ENCODE data around the gene C1orf198. TPM values are rescaled to one million over a fixed set of nuclear protein-coding genes. Genes with fewer than 3 reads are reported as not detected.

C1orf198 gene
- polyA plus RNA-seq, 1 donor, result 81.3 TPM

DNA sequence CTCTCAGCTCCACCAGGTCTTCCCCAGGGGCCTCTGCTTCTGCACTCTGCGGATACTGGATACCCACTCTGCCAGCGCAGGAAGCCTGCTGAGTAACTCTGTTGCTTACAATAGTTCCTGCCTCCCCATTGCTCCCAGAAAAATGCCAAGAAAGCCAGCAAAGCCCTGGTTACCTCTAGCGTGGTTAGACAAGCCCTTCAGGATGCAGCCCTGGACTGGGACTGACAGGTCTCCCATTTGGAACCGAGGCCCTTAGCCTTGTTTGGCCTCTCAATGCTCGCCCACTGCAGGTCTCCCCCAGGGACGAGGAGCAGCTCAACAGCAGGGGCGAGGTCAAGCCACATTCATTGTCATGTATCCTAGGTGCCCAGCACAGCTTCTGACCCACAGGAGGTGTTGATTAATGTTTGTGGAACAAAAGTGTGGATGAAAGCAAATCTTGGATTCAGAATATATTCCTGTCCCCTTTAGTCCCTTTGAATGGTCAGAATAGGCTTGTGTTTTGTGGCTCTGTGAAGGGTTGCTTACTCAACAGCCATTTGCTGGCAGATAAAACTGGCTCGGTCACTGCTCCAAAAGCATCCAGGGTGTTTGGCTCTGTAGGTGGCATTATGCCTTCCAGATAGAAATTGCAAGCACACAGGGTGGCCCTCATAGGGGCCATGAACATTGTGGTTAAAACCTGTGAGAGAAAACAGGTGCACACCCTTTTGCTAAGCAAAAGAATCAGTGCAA lies 58.9 kb downstream of the C1orf198 start:
- no peak for DNase-seq

GRCh38 chr1:230808281-230808872 lies 59.9 kb downstream of the C1orf198 start:
- DNase-seq, result no peak

DNA sequence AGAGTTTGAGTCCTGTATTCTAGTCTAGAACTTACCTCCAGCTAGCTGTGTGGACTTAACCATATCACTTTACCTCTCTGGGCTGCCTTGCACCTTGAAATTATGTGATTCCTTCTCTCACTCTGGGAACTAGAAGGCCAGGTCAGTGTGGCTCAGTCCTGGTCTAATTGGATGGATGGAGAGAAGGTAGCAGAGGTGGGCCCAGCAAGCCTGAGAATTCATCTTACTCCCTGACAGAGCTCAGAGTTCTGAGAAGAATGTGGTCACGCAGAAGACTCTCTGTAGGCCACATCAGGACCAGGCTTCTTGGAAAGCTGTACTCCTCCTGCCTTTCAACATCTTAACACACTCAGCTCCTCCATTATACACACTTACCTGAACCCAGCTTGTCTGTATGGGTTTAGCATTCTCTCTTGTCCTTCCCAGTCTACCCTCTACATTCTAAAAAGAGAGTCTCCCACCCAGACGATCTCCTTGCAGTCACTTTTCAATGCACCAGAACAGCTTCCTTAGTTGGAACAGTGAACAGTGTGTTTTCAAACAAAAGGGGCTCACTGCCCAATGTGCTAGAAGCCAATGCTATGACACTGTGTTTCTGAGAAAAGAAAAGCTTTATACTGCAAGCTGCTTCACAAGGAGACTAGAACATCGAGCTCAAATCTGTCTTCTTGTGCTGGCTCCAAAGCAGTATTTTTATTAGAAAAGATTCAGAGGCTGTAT lies 60.6 kb downstream of the C1orf198 start:
- DNase-seq, result no peak

DNA sequence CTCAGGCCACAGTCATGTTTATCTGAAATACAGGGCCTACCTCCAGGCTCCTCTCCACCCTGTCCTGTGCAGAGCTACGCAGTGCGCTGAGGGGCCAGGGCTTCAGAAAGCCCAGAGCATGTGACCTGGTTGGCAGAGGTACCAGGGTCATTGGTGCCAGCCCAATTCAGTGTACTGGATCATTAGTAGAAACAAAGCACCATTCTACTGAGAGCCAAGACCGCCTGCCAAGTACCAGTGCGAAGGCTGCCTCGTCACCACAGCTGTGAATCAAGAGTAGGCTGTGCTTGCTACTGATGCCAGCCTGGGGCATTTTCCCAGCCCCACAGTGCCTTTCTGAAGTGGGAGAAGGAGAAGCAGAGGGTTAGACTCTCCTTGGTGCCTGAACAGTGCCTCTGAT lies 61.3 kb downstream of the C1orf198 start:
- DNase-seq, result no peak

DNA sequence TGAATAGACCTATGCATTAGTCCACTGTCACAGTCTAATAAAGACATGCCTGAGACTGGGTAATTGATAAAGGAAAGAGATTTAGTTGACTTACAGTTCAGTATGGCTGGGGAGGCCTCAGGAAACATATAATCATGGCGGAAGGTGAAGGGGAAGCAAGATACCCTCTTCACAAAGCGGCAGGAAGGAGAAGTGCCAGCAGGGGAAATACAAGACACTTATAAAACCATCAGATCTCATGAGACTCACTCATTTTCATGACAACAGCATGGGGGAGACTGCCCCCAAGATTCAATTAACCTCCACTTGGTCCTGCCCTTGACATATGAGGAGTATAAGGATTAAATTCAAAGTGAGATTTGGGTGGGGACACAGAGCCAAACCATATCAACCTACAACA lies 61.8 kb downstream of the C1orf198 start:
- DNase-seq, result no peak

GRCh38 chr1:230804396-230804795 lies 63.9 kb downstream of the C1orf198 start:
- DNase-seq, result no peak

DNA sequence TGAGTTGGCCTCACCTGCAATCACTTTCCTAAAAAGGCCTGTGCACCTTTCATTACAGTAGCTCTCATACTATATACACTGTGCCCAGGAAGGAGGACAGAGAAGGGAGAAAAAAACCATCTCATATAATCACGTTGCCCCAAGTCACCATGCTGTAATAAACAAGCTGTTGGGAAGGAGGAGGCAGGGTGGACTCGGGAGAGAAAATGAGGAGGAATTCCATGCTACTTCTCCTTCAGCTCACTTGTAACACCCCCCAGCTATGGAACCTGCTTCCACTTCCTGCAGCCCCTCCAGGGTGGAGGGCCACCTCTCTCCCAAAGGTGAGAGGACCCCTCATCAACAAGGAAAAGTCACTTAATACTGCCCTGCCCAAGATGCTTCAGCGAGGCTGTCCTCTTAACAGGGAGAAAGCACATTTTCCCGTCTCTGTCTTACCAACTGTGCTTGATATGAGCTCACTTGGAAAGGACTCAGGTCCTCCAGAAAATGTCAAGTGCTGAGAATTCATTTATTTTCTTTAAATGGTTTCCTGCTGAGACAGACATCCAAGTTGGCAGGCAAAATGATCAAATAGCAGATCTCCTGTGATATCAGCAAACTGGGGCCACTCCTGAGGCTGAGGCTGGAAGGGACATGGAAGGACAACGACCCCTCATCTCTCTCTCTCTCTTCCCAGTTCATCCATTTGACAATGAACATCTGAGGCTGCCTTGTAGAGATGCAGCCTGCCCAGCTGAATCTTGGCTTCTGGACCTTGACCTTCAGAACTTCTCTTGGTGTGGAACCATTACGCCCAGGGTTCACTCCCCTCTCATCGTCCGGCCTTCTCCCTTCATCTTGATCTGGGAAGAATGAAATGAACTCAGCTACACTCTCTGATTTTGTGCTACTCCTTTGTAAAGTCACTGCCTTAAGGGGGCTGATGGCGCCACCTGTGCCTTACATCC lies 67.2 kb downstream of the C1orf198 start:
- no peak for DNase-seq

- no peak for DNase-seq
Measured at GRCh38 chr1:230798491-230798890, 69.8 kb downstream of the C1orf198 start.

GRCh38 chr1:230797942-230798365 lies 70.4 kb downstream of the C1orf198 start:
- peak; percentile 63 for DNase-seq

DNA sequence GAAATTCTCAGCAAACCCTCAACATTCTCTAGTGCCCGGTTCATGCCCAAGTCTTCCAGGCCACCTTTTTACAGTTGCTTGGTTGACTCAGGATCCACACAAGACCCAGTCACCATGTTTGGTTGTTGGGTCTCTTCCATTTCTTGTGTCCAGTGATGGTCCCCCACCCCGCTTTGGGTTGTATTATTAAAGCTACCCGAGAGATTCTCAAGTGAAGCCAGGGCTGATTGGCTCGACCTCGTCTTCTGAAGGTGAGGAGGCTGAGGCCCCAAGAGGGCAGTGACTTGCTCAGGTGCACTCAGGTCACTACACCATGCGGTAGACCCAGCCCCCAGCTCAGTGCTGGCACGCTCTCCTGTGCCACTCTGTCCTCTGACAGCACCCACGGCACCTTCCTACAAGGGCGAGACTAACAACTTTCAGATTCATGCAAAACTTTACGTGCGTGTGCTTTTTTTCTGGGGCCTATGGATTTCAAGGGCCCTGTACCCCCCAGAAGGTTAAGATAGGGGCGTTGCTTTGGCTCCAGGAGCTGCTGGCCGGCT lies 70.9 kb downstream of the C1orf198 start:
- DNase-seq, result no peak

DNA sequence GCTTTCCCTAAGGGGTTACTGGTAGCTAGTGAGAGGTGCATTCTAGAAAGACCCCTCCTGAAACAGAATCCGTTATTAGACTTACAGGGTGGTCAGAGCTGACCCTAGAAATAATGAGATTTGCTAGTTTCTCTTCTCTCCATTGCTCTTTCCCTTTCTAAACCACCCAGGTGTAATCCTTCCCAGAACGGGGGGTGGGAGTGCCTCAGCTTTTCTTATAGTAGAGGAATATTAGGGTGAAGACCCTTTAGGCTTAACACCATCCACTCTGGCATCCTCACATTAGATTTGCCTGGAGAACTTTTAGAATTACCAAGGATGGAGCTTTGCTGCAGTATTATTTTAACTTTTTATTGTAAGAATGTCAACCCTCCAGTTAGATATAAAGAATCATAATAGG lies 71.7 kb downstream of the C1orf198 start:
- DNase-seq, result no peak

DNA sequence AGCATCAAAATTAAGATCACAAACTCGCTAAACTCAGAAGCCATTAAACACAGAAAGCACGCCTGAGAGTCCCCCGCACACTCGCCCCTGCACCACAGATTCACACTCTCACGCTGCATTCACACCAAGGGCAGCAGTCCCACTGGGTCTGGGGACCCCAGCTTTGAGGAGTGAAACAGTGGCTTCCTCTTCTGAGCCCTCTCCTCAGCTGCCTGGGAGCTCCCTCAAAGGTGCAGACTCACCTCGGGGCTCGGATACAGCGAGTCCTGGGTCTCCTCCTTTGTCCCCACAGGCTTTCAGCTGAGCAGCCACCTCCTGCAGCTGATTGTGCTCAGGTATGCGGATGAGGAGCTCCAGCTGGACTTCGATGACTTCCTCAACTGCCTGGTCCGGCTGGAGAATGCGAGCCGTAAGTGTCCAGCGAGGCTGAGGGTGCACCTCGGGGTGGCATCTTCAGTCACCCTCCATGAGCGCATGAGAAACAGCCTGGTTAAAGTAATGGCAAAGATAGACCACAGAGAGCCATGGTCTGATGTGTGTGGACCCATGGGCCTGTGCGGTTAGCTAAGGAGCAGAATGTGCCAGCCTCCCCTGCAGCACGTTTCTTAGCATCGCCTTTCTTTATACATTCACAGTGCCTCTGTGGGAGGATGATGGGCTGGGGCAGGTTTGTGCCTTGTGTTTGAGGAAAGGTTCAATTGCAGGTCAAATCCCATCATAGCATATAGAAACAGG lies 73.3 kb downstream of the C1orf198 start:
- no peak for DNase-seq

GRCh38 chr1:230794431-230794830 lies 73.9 kb downstream of the C1orf198 start:
- no peak for DNase-seq

- DNase-seq, result no peak
Measured at GRCh38 chr1:230793463-230793745, 74.9 kb downstream of the C1orf198 start.

GRCh38 chr1:230792691-230793462 lies 75.4 kb downstream of the C1orf198 start:
- DNase-seq, result no peak

DNA sequence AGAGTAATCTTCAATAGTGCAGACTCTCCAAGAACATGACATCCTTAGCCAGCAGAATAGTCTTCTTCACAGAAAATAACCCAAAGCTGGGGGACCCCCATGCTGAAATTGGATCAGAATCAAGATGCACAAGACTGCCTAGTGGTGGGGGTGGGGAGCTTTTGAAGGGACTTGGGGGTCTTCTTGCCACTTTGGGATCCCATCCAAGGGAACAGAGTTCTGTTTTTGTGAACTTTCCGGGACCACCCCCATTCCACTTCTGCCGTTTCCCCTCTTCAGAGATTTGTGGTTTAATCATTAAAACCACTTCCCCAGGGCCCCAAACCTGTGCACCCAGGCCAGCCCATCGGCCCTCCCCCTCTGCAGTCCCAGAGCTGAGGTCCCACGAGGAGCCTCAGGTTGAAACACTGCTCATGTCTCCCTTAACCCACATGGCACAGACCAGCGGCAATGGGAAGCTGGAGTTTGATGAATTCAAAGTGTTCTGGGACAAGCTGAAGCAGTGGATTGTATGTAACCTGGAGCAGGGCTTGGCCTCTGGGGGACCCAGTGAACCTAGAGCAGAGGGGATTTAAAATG lies 76.2 kb downstream of the C1orf198 start:
- DNase-seq, result no peak

- DNase-seq, result no peak
Measured at GRCh38 chr1:230790026-230790425, 78.3 kb downstream of the C1orf198 start.

DNA sequence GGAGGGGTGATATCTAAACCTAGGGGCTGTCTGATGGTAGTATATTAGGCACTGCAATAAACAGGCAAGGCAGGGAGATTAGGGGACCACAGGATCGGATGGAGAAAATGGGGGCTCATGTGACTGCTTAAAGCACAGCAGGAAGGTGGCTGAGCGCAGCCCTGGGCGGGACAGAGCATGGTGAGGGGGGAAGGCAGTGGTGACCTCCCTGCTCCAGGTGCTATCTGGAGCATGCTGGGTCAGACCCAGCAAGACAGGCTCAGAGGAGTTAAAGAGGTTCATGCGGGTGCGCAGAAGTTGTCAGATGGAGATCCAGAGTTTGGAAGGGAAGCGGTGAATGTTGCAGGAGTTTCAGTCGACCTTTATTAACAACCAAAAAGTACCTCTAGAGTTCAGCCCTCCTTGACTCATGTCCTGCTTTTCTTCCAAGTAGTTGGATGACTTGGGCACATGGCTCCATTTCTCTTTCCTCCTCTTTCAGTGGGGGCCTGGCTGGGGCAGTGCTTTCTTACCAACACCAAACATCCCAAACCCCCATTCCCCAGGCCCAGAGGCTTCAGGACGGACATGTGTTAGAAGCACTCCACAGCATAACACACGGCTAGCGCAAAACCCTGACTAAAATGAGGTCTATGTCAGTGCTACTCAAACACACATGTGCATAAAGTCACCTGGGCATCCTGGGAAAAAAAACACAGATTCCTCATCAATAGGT lies 79.6 kb downstream of the C1orf198 start:
- no peak for DNase-seq

GRCh38 chr1:230787471-230787870 lies 80.8 kb downstream of the C1orf198 start:
- DNase-seq, result no peak

All from left kidney (tissue), 2 donors.